K562 (cell line): ENCODE measurements around the gene LBP. TPM values are rescaled to one million over a fixed set of nuclear protein-coding genes. Genes with fewer than 3 reads are reported as not detected.
A peak's percentile ranks its signal among the peaks of the same experiment; 100 is the strongest.
"Not testable (repeated sequence)": the region's sequence is repeated elsewhere in the genome, so short reads cannot be mapped to it uniquely, and the experiment has no call there.

Experiments used
- ATAC-seq: fragments of 200-7000 bp; cut with Tn5 transposase; 3 replicates; pipeline ENCODE4 v1.9.1; 2020; ENCODE audit warnings: moderate library complexity
- BruUV-seq: library from RNA; stranded (reverse); fragments of 400-500 nt; replicated peaks from 2 replicates; lab custom pipeline; 2021; lab: Mats Ljungman, UMichigan
- CTCF ChIA-PET: fragments of 300-600 bp; formaldehyde crosslinking; extraction: SDS; loops from one replicate; lab custom pipeline; 2021; ENCODE audit warnings: low intra/inter-chr PET ratio; lab: Yijun Ruan, JAX
- POLR2A ChIA-PET: fragments of 300-600, 350-650 bp; sonication (Branson Sonifier 250); formaldehyde crosslinking; extraction: SDS; loops from one replicate; lab custom pipeline; 2021; ENCODE audit warnings: antibody characterized with exemption, inconsistent platforms; lab: Yijun Ruan, JAX
- DNase-seq, 4 experiments: peaks; one replicate each; pipeline versions ENCODE4 v3.0.0 to v3.0.0-alpha.2; 2011 to 2018; ENCODE audit warnings: low spot score in 3 of 4, mixed read lengths in 3 of 4; ENCODE audit errors: extremely low read depth in 1 of 4
- FAIRE-seq: peaks from 2 replicates; lab custom pipeline; 2011; peaks lifted over from hg19 to GRCh38; lab: Jason Lieb, UNC
- H2AFZ ChIP-seq: 2 replicates; pipeline ENCODE4 v1.6.0; 2011; ENCODE audit warnings: low read depth, low read length, control low read depth, inconsistent platforms
- H3K27ac ChIP-seq: fragments of 200-600 bp; 3 replicates; pipeline ENCODE4 v1.8.0; 2011; ENCODE audit warnings: low read depth, mild to moderate bottlenecking, control low read depth, inconsistent platforms, low read length, moderate library complexity, mixed read lengths; ENCODE audit errors: extremely low read depth
- H3K27me3 ChIP-seq, 2 experiments: fragments of 300-600 bp in 1 of 2; 2 replicates in 1 of 2; 3 replicates in 1 of 2; pipeline versions ENCODE4 v1.6.0 to v1.8.0; 2011; ENCODE audit warnings: inconsistent platforms in 2 of 2, low read length in 2 of 2, mild to moderate bottlenecking in 1 of 2, mixed read lengths in 1 of 2, moderate library complexity in 1 of 2; ENCODE audit not compliant: control insufficient read depth in 2 of 2, insufficient read depth in 2 of 2
- H3K36me3 ChIP-seq: fragments of 300-600 bp; 3 replicates; pipeline ENCODE4 v1.8.0; 2011; ENCODE audit warnings: mild to moderate bottlenecking, low read length, inconsistent platforms; ENCODE audit not compliant: control insufficient read depth, insufficient read depth
- H3K4me1 ChIP-seq, 2 experiments: fragments of 200-600 bp in 1 of 2; replicated peaks in 1 of 2; 2 replicates in 1 of 2; 3 replicates in 1 of 2; pipeline versions ENCODE4 v1.5.1 to v1.8.0; 2011; ENCODE audit warnings: inconsistent platforms in 2 of 2, low read length in 2 of 2, mild to moderate bottlenecking in 1 of 2, mixed read lengths in 1 of 2, moderate library complexity in 1 of 2; ENCODE audit not compliant: control insufficient read depth in 2 of 2, insufficient read depth in 2 of 2
- H3K4me2 ChIP-seq: 2 replicates; pipeline ENCODE4 v1.6.1; 2011; ENCODE audit warnings: low read length, control low read depth, inconsistent platforms, mixed read lengths; ENCODE audit not compliant: insufficient read depth
- H3K4me3 ChIP-seq: fragments of 200-600 bp; sonication (generic), shearing (Covaris generic); 2 replicates; pipeline ENCODE4 v1.5.1; 2016; ENCODE audit warnings: control low read depth, inconsistent platforms
- H3K79me2 ChIP-seq: fragments of 200-600 bp; 3 replicates; pipeline ENCODE4 v1.8.0; 2011; ENCODE audit warnings: low read length, inconsistent platforms; ENCODE audit not compliant: control insufficient read depth, insufficient read depth
- H3K9ac ChIP-seq, 2 experiments: 2 replicates each; pipeline versions ENCODE4 v1.6.0 to v1.6.1; 2011; ENCODE audit warnings: low read depth in 2 of 2, low read length in 2 of 2, control low read depth in 1 of 2, inconsistent platforms in 1 of 2, mild to moderate bottlenecking in 1 of 2, mixed read lengths in 1 of 2; ENCODE audit not compliant: insufficient read depth in 1 of 2
- H3K9me1 ChIP-seq: one replicate; pipeline ENCODE4 v1.6.0; 2011; ENCODE audit warnings: inconsistent platforms, mild to moderate bottlenecking, low read length, moderate library complexity; ENCODE audit not compliant: control insufficient read depth, insufficient read depth
- H3K9me3 ChIP-seq: replicated peaks from 2 replicates; pipeline ENCODE4 v1.5.1; 2011; ENCODE audit warnings: low read depth, low read length, inconsistent platforms; ENCODE audit not compliant: control insufficient read depth, insufficient read depth
- H4K20me1 ChIP-seq: replicated peaks from 2 replicates; pipeline ENCODE4 v1.6.1; 2011; ENCODE audit warnings: low read length, inconsistent platforms, mixed read lengths; ENCODE audit not compliant: control insufficient read depth, insufficient read depth
- WGBS: fragments of 100-300 bp; shearing (Covaris generic); methylation state at CpG from one replicate; pipeline ENCODE4 v1.1.6; 2016; ENCODE audit warnings: low coverage, mixed read lengths; ENCODE audit not compliant: insufficient coverage; ENCODE audit errors: missing lambda C conversion rate; 5-methylcytosine and 5-hydroxymethylcytosine counted together
- in situ Hi-C: fragments of 300-500 bp; cut with MboI; formaldehyde crosslinking; loops from 4 replicates; pipeline ENCODE4 v1.15.0; 2018; ENCODE audit warnings: inconsistent platforms, mixed read lengths
- intact Hi-C: fragments of 100-400 bp; cut with micrococcal nuclease; formaldehyde crosslinking; loops from 2 replicates; pipeline ENCODE4 v1.14.2; 2022
- polyA plus RNA-seq, 8 experiments: library from polyadenylated mRNA; depleted of rRNA in 4 of 8; stranded (reverse) in 5 of 8; unstranded in 3 of 8; fragments of >200 nt; fragmentation: Nextera tagmentation in 2 of 8; fragmentation: Illumina TruSeq in 1 of 8; extraction: Ambion mirVana in 2 of 8; extraction: Trizol in 1 of 8; gene quantifications; 2 replicates each; pipeline versions ENCODE4 v1.2.1 to v1.2.3, GENCODE V29; 2011 to 2014; ENCODE audit warnings: inconsistent platforms in 1 of 8, missing spikeins in 1 of 8
- total RNA-seq, 7 experiments: library from RNA; depleted of rRNA in 6 of 7; stranded (reverse); fragments of >200 nt in 6 of 7; fragmentation: Illumina TruSeq in 2 of 7; extraction: Trizol in 2 of 7; gene quantifications; 2 replicates each; pipeline versions ENCODE4 v1.2.1 to v1.2.3, GENCODE V29; 2011 to 2021; ENCODE audit warnings: low replicate concordance in 1 of 7
- TF ChIP-seq, protein P1 (sequence below), 2 experiments: fragments of 450-650 bp in 1 of 2; sonication (generic) in 1 of 2; formaldehyde crosslinking in 1 of 2; IDR thresholded peaks; 2 replicates each; pipeline versions ENCODE4 v1.7.1 to v1.9.0; 2016 to 2022; ENCODE audit warnings: inconsistent platforms in 1 of 2, mild to moderate bottlenecking in 1 of 2, missing genetic modification reagents in 1 of 2

Gene LBP
- total and polyA plus RNA-seq, 9 of the 15 experiments (the other 6 are each of a cell fraction or from before 2014, with no cell fraction given): 0.06 to 0.31 (median 0.09) TPM; not detected in 3

DNA sequence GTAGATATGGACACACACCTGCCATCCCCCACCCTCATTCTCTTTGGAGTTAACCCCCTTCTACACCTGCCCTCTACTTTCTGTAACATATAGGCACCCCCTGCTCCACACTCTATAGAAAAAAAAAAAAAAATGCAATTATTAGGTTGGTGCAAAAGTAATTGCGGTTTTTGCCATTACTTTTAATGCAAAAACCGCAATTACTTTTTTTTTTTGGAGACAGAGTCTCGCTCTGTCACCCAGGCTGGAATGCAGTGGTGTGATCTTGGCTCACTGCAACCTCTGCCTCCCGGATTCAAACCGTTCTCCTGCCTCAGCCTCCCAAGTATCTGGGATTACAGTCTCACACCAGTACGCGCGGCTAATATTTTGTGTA, 6.8 kb upstream of the LBP start:
- DNase-seq, ATAC-seq, H3K4me2 ChIP-seq, H3K9me3 ChIP-seq, H2AFZ ChIP-seq, FAIRE-seq, H3K79me2 ChIP-seq, H3K9me1 ChIP-seq, H4K20me1 ChIP-seq, in situ Hi-C loops, H3K36me3 ChIP-seq, H3K9ac ChIP-seq, H3K27ac ChIP-seq, H3K4me3 ChIP-seq, BruUV-seq, POLR2A ChIA-PET: not testable (repeated sequence)
- whole genome bisulfite sequencing: 48% methylated on average over 8 of the region's 8 CpGs
- Histone ChIP-seq H3K4me1 (peaks cover 15 to 25% of the 10 kb centered on the region in 2 experiments), H3K27me3 (peaks cover 9 to 22% of the 10 kb centered on the region in 2 experiments; a peak in 3 of 5 replicates)
- CTCF ChIA-PET: interaction anchor here (1.0 to 2.7 kb wide), 2 partner anchors 69 to 70 kb away, joined by 3 to 53 read pairs; no protein-coding TSS in a partner anchor
- intact Hi-C loops: loop anchor here (5.0 kb wide), 2 partner anchors 308 to 408 kb away; partner anchors contain the start of gene ACTR5
- TF ChIP-seq, protein P1, sequence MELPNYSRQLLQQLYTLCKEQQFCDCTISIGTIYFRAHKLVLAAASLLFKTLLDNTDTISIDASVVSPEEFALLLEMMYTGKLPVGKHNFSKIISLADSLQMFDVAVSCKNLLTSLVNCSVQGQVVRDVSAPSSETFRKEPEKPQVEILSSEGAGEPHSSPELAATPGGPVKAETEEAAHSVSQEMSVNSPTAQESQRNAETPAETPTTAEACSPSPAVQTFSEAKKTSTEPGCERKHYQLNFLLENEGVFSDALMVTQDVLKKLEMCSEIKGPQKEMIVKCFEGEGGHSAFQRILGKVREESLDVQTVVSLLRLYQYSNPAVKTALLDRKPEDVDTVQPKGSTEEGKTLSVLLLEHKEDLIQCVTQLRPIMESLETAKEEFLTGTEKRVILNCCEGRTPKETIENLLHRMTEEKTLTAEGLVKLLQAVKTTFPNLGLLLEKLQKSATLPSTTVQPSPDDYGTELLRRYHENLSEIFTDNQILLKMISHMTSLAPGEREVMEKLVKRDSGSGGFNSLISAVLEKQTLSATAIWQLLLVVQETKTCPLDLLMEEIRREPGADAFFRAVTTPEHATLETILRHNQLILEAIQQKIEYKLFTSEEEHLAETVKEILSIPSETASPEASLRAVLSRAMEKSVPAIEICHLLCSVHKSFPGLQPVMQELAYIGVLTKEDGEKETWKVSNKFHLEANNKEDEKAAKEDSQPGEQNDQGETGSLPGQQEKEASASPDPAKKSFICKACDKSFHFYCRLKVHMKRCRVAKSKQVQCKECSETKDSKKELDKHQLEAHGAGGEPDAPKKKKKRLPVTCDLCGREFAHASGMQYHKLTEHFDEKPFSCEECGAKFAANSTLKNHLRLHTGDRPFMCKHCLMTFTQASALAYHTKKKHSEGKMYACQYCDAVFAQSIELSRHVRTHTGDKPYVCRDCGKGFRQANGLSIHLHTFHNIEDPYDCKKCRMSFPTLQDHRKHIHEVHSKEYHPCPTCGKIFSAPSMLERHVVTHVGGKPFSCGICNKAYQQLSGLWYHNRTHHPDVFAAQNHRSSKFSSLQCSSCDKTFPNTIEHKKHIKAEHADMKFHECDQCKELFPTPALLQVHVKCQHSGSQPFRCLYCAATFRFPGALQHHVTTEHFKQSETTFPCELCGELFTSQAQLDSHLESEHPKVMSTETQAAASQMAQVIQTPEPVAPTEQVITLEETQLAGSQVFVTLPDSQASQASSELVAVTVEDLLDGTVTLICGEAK (IDR thresholded peaks at IDR 0.05): peak; percentile 60; the same call in 1 of the 2 replicates
- TF ChIP-seq, protein P1 (CRISPR knock-in tag; IDR thresholded peaks at IDR 0.05): not testable (repeated sequence)
